Activated naive CD4-positive, alpha-beta T cell treated with anti-CD3 and anti-CD28 coated beads, Interleukin-2, amount 10 ng/mL, durations not matched to agents 7 days and 5 days (primary cell): ENCODE results near the gene RBL2.

Experiments used
- CTCF ChIA-PET: fragments of 350-600 bp; sonication (Branson Sonifier 250); formaldehyde crosslinking; loops from one replicate; lab custom pipeline; 2021; ENCODE audit warnings: antibody characterized with exemption; lab: Charles Lee
- DNase-seq: peaks from one replicate; pipeline ENCODE4 v3.0.0-alpha.2; 2020
- H3K27ac Mint-ChIP-seq: one replicate; pipeline ENCODE4 v1.8.0; 2021; ENCODE audit warnings: mild to moderate bottlenecking, moderate library complexity, mixed read lengths
- H3K27me3 Mint-ChIP-seq: one replicate; pipeline ENCODE4 v1.8.0; 2021; ENCODE audit warnings: mild to moderate bottlenecking, mixed read lengths
- H3K36me3 Mint-ChIP-seq: one replicate; pipeline ENCODE4 v1.8.0; 2021; ENCODE audit warnings: mixed read lengths
- H3K4me1 Mint-ChIP-seq: one replicate; pipeline ENCODE4 v1.8.0; 2021; ENCODE audit warnings: mixed read lengths
- H3K4me3 Mint-ChIP-seq: one replicate; pipeline ENCODE4 v1.8.0; 2021; ENCODE audit warnings: mild to moderate bottlenecking, moderate library complexity, mixed read lengths
- H3K9me3 Mint-ChIP-seq: one replicate; pipeline ENCODE4 v1.8.0; 2021; ENCODE audit warnings: mixed read lengths

RBL2 gene

GRCh38 chr16:53480394-53480793 lies 46.1 kb downstream of the RBL2 start:
- peak overlapping the region; percentile 42 for H3K27ac Mint-ChIP-seq
- H3K4me3 Mint-ChIP-seq, result no peak overlapping the region
- peaks cover 28% of the 10 kb centered on the region for H3K4me1 Mint-ChIP-seq
- no peak for DNase-seq
- H3K27me3 Mint-ChIP-seq, result no peaks in the 10 kb centered on the region
- CTCF ChIA-PET, result no interaction called here
- peaks cover 93% of the 10 kb centered on the region for H3K36me3 Mint-ChIP-seq
- peaks cover 13% of the 10 kb centered on the region for H3K9me3 Mint-ChIP-seq

GRCh38 chr16:53482123-53482522 lies 47.9 kb downstream of the RBL2 start:
- CTCF ChIA-PET, result interaction anchor here (1.3 kb wide), 1 partner anchor 13 kb away, joined by 4 read pairs; no protein-coding TSS in a partner anchor
- Mint-ChIP-seq H3K27ac (peak overlapping the region; percentile 26), H3K4me1 (peaks cover 15% of the 10 kb centered on the region)

GRCh38 chr16:53484542-53484941 lies 50.3 kb downstream of the RBL2 start:
- Mint-ChIP-seq H3K27me3 (no peaks in the 10 kb centered on the region), H3K4me3 (no peak overlapping the region), H3K27ac (peak overlapping the region; percentile 42), H3K4me1 (peaks cover 8% of the 10 kb centered on the region), H3K9me3 (peaks cover 23% of the 10 kb centered on the region), H3K36me3 (peaks cover 93% of the 10 kb centered on the region)
- CTCF ChIA-PET, result interaction anchor here (1.6 kb wide), 1 partner anchor 10 kb away, joined by 4 read pairs; no protein-coding TSS in a partner anchor
- no peak for DNase-seq

More at GRCh38 chr16:53482123-53482522, 47.9 kb downstream of the RBL2 start:
- no peak overlapping the region for H3K4me3 Mint-ChIP-seq
- DNase-seq, result no peak
- H3K27me3 Mint-ChIP-seq, result no peaks in the 10 kb centered on the region
- H3K36me3 Mint-ChIP-seq, result peaks cover 94% of the 10 kb centered on the region
- H3K9me3 Mint-ChIP-seq, result peaks cover 23% of the 10 kb centered on the region

GRCh38 chr16:53486230-53486629 lies 52.0 kb downstream of the RBL2 start:
- no peak for DNase-seq
- Mint-ChIP-seq H3K36me3 (peaks cover 92% of the 10 kb centered on the region), H3K4me1 (peaks cover 19% of the 10 kb centered on the region), H3K4me3 (no peak overlapping the region), H3K27ac (peak overlapping the region; percentile 49), H3K27me3 (no peaks in the 10 kb centered on the region), H3K9me3 (peaks cover 23% of the 10 kb centered on the region)
- CTCF ChIA-PET, result no interaction called here

GRCh38 chr16:53489755-53490154 lies 55.5 kb downstream of the RBL2 start:
- peak overlapping the region; percentile 60 for H3K27ac Mint-ChIP-seq
- H3K4me1 Mint-ChIP-seq, result peaks cover 19% of the 10 kb centered on the region
- H3K36me3 Mint-ChIP-seq, result peaks cover 86% of the 10 kb centered on the region
- CTCF ChIA-PET, result interaction anchor here (1.4 kb wide), 1 partner anchor 435 kb away, joined by 3 read pairs; the partner anchor contains the start of gene CHD9
- DNase-seq, result no peak
- peaks cover 16% of the 10 kb centered on the region for H3K9me3 Mint-ChIP-seq
- no peak overlapping the region for H3K4me3 Mint-ChIP-seq
- no peaks in the 10 kb centered on the region for H3K27me3 Mint-ChIP-seq

GRCh38 chr16:53492503-53492902 lies 58.2 kb downstream of the RBL2 start:
- peaks cover 79% of the 10 kb centered on the region for H3K36me3 Mint-ChIP-seq
- H3K27me3 Mint-ChIP-seq, result no peaks in the 10 kb centered on the region
- DNase-seq, result no peak
- H3K27ac Mint-ChIP-seq, result peak overlapping the region; percentile 73
- H3K4me3 Mint-ChIP-seq, result no peak overlapping the region
- CTCF ChIA-PET, result no interaction called here
- H3K4me1 Mint-ChIP-seq, result peaks cover 34% of the 10 kb centered on the region
- H3K9me3 Mint-ChIP-seq, result no peaks in the 10 kb centered on the region

- H3K4me1 Mint-ChIP-seq, result peaks cover 40% of the 10 kb centered on the region
- H3K27me3 Mint-ChIP-seq, result no peaks in the 10 kb centered on the region
- CTCF ChIA-PET, result interaction anchor here (1.3 kb wide), 3 partner anchors 10 to 439 kb away, joined by 3 to 4 read pairs (median 4); partner anchors contain the start of gene CHD9
- peaks cover 77% of the 10 kb centered on the region for H3K36me3 Mint-ChIP-seq
- H3K4me3 Mint-ChIP-seq, result no peak overlapping the region
- no peak for DNase-seq
- H3K27ac Mint-ChIP-seq, result no peak overlapping the region
- H3K9me3 Mint-ChIP-seq, result no peaks in the 10 kb centered on the region
Measured at GRCh38 chr16:53494636-53495035, 60.4 kb downstream of the RBL2 start.

GRCh38 chr16:53495325-53495724 lies 61.1 kb downstream of the RBL2 start:
- Mint-ChIP-seq H3K36me3 (peaks cover 75% of the 10 kb centered on the region), H3K27me3 (no peaks in the 10 kb centered on the region), H3K4me3 (no peak overlapping the region), H3K4me1 (peaks cover 40% of the 10 kb centered on the region), H3K9me3 (no peaks in the 10 kb centered on the region), H3K27ac (peak overlapping the region; percentile 9)
- peak; percentile 33 for DNase-seq
- CTCF ChIA-PET, result interaction anchor here (1.3 kb wide), 2 partner anchors 10 to 13 kb away, joined by 4 read pairs; no protein-coding TSS in a partner anchor

- H3K4me3 Mint-ChIP-seq, result no peak overlapping the region
- H3K4me1 Mint-ChIP-seq, result peaks cover 45% of the 10 kb centered on the region
- no peak overlapping the region for H3K27ac Mint-ChIP-seq
- peaks cover 66% of the 10 kb centered on the region for H3K36me3 Mint-ChIP-seq
- H3K9me3 Mint-ChIP-seq, result no peaks in the 10 kb centered on the region
- no peak for DNase-seq
- no peaks in the 10 kb centered on the region for H3K27me3 Mint-ChIP-seq
- CTCF ChIA-PET, result interaction anchor here (0.7 to 1.3 kb wide), 2 partner anchors 23 to 43 kb away, joined by 3 to 4 read pairs; no protein-coding TSS in a partner anchor
Measured at GRCh38 chr16:53498984-53499383, 64.7 kb downstream of the RBL2 start.

- DNase-seq, result no peak
- Mint-ChIP-seq H3K4me3 (peak overlapping the region; percentile 93), H3K27me3 (no peaks in the 10 kb centered on the region), H3K36me3 (peaks cover 47% of the 10 kb centered on the region), H3K27ac (peak overlapping the region; percentile 16), H3K4me1 (peaks cover 57% of the 10 kb centered on the region), H3K9me3 (no peaks in the 10 kb centered on the region)
- CTCF ChIA-PET, result no interaction called here
Measured at GRCh38 chr16:53501216-53501859, 67.1 kb downstream of the RBL2 start.

GRCh38 chr16:53502331-53503269 lies 68.3 kb downstream of the RBL2 start, which contains the start of gene AKTIP:
Gene AKTIP, minus strand, starts transcription at chr16:53503209. Its CDS starts 2,950 bp downstream, at chr16:53500259.
- Mint-ChIP-seq H3K4me3 (peak within 1 kb of the TSS; percentile 93), H3K27ac (peak within 1 kb of the TSS; percentile 95), H3K4me1 (peaks cover 55% of the 10 kb centered on the region), H3K9me3 (no peaks in the 10 kb centered on the region), H3K36me3 (peaks cover 40% of the 10 kb centered on the region), H3K27me3 (no peaks in the 10 kb centered on the region)
- CTCF ChIA-PET, result interaction anchor here (1.7 kb wide), 1 partner anchor 448 kb away, joined by 7 read pairs; the partner anchor contains the start of gene CHD9
- peak; percentile 55 for DNase-seq

- H3K9me3 Mint-ChIP-seq, result no peaks in the 10 kb centered on the region
- H3K27ac Mint-ChIP-seq, result peak overlapping the region; percentile 95
- no peaks in the 10 kb centered on the region for H3K27me3 Mint-ChIP-seq
- peak; percentile 100 for DNase-seq
- peaks cover 34% of the 10 kb centered on the region for H3K36me3 Mint-ChIP-seq
- H3K4me1 Mint-ChIP-seq, result peaks cover 55% of the 10 kb centered on the region
- peak overlapping the region; percentile 92 for H3K4me3 Mint-ChIP-seq
- CTCF ChIA-PET, result interaction anchor here (1.0 to 1.7 kb wide), 3 partner anchors 67 to 448 kb away, joined by 5 to 7 read pairs (median 6); partner anchors contain the start of genes CHD9 and RBL2
Measured at GRCh38 chr16:53503270-53503923, 69.1 kb downstream of the RBL2 start.

- H3K9me3 Mint-ChIP-seq, result no peaks in the 10 kb centered on the region
- peaks cover 52% of the 10 kb centered on the region for H3K4me1 Mint-ChIP-seq
- CTCF ChIA-PET, result interaction anchor here (1.0 to 1.7 kb wide), 4 partner anchors 45 to 449 kb away, joined by 3 to 7 read pairs (median 6); partner anchors contain the start of genes CHD9 and RBL2
Measured at GRCh38 chr16:53503991-53504663, 69.9 kb downstream of the RBL2 start.

More at GRCh38 chr16:53503991-53504663, 69.9 kb downstream of the RBL2 start:
- no peaks in the 10 kb centered on the region for H3K27me3 Mint-ChIP-seq
- H3K36me3 Mint-ChIP-seq, result peaks cover 27% of the 10 kb centered on the region
- peak; percentile 49 for DNase-seq
- peak overlapping the region; percentile 95 for H3K27ac Mint-ChIP-seq
- H3K4me3 Mint-ChIP-seq, result peak overlapping the region; percentile 92
